HG03442 (cell line): ENCODE results near the gene MYH6.
"Not testable (repeated sequence)": the region's sequence is repeated elsewhere in the genome, so short reads cannot be mapped to it uniquely, and the experiment has no call there.

Source experiments
- ATAC-seq: cut with Tn5 transposase; IDR thresholded peaks from one replicate; pipeline ENCODE4 v1.9.1; 2021; ENCODE audit warnings: mild to moderate bottlenecking, moderate library complexity; ENCODE audit not compliant: unreplicated experiment

Gene MYH6

GRCh38 chr14:23436327-23437132 is 28.5 kb upstream of the MYH6 start:
- no peak for ATAC-seq

DNA sequence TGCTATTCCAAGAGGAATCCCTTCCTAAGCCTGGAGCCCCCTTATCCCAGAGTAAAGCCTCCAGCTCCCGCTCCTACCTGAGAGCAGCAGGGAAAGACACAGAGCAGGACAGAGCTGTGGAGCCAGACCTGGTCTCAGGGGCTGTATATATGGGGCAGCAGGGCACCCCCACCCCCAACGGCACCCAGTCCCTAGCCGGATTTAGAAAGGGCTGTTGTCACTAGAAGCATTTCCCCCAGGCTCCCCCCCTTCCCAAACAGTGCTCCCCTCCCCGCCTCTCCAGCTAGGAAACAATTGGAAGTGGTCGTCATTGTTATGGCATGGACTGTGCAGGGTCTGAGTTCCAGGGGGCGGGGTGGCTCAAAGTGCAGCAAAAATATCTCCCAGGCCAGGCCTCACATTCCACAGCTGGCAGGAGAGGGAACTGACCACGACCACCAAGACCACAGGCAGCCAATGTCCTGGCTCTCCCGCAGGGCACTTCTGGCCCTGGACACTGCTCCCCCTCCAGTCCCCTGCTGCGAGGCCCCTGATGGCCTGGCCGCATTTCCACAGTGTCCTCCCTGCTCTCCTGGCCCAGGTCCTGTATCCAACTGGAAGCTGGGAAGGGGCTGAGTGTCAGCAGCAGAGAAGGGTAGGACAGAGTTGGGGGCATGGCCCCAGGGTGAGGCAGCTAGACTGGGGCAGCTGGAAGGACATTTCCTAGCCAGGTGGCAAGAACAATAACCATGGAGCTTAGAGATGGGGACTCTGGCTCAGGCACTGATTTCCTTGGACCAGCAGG is 27.7 kb upstream of the MYH6 start, which contains the start of gene MYH7:
MYH7 (minus strand) TSS at position 118 of the 784 bp plus-strand sequence. CDS start 1,928 bp downstream, outside the sequence.
- no peak for ATAC-seq

- ATAC-seq = no peak
Observed at GRCh38 chr14:23434488-23435222, 26.6 kb upstream of the MYH6 start.

GRCh38 chr14:23433457-23433856 is 25.4 kb upstream of the MYH6 start:
- no peak for ATAC-seq

DNA sequence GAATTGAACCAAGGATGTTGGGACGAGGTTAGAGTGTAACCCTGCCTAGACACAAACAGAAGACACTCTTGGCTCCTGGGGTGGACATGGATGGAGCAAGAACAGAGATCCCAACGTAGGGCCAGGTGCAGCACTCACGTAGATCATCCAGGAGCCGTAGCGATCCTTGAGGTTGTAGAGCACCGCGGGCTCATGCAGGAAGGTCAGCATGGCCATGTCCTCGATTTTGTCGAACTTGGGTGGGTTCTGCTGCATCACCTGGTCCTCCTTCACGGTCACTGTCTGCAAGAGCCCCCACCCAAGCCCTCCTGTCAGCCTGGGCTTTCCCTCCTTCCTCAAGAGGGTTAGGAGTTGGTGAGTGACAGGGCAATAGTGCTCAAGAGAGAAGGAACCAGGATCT is 24.9 kb upstream of the MYH6 start:
- ATAC-seq = no peak

DNA sequence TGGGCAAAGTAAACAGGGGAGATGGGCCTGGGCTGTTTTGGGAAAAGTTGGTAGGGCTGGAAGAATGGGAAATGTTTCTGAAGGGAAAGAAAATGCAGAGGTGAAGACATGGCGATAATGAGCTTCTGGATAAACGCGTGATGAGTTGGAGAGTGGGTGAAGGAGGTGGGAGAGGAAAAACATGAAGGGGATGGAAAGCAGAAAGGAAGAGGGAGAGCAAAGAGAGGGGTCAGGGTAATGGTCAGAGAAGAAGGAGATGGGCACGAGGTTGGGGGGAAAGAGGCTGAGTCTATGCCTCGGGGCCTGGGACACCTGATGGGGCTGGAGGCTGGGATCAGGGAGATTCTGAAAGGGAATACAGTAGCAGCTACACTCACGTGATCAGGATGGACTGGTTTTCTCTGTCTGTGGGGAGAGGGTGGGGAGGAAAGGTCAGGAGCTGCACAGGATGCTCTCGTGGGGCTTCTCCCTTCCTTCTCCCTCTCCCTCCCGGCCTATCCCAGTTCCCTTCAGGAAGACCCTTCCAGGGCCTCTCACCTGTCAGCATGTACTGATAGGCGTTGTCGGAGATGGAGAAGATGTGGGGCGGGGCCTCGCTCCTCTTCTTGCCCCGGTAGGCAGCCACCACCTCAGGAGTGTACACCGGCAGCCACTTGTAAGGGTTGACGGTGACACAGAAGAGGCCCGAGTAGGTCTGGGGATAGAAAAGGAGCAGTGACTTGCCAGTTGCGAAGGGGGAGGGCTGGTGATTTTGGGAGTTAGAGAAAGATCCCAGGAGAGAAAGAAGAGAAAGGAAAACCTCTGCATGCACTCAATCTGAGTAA is 24.2 kb upstream of the MYH6 start:
- ATAC-seq = no peak

- no peak for ATAC-seq
Observed at GRCh38 chr14:23431486-23431885, 23.4 kb upstream of the MYH6 start.

- no peak for ATAC-seq
Observed at GRCh38 chr14:23430723-23431085, 22.6 kb upstream of the MYH6 start.

- ATAC-seq = no peak
Observed at GRCh38 chr14:23430016-23430722, 22.1 kb upstream of the MYH6 start.

GRCh38 chr14:23428686-23429495 is 20.8 kb upstream of the MYH6 start:
- no peak for ATAC-seq

DNA sequence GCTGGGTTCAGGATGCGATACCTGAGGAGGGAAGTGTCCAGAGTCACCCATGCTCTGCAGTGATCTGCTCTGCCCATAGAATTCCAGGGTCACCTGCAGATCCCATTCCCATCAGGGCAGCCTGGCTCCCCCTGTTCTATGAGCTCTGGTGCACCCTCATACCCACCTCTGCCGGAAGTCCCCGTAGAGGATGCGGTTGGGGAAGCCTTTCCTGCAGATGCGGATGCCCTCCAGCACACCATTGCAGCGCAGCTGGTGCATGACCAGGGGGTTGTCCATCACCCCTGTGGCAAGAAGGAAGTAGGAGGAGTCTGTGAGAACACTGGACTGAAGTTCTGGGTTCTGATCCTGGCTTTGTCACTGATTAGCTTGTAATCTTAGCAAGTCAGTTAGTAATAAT is 17.7 kb upstream of the MYH6 start:
- not testable (repeated sequence) for ATAC-seq

GRCh38 chr14:23425169-23425568 is 17.1 kb upstream of the MYH6 start:
- ATAC-seq = no peak

DNA sequence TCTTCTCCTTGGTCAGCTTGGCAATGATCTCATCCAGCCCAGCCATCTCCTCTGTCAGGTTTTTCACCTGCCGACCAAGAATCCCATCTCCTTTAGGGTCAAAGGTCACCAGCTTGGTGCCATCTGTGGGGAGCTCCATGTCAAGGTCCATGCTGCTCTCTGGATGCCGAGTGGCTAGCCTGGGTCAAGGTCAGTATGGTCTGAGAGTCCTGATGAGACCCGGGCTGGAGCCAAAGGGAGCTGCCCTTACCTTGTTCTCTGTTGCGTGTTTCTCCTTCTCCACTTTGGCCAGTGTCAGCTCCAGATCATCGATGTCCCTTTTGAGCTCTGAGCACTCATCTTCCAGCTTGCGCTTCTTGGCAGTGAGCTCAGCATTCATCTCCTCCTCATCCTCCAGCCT is 15.6 kb upstream of the MYH6 start:
- ATAC-seq = no peak

DNA sequence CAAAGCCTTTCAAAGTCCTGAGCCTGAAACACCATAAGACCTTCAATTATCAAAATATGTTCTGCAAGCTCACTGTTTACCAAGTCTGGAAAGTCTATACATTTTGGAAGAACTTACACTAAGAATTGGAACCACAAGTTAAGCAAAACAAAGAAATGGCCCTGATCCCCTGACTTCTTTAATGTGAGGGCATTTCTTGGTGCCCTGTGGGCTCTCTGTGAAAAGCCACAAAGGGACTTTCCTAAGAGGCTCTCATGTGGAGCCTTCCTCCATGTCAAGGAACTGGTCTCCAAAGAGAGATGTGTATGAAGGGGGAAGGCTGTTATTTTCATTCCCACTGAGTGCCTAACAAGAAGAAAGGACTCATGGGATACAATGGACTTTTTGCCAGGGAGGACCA is 13.5 kb upstream of the MYH6 start:
- no peak for ATAC-seq

GRCh38 chr14:23419646-23420045 is 11.6 kb upstream of the MYH6 start:
- not testable (repeated sequence) for ATAC-seq

GRCh38 chr14:23418021-23418420 is 9.9 kb upstream of the MYH6 start:
- no peak for ATAC-seq

DNA sequence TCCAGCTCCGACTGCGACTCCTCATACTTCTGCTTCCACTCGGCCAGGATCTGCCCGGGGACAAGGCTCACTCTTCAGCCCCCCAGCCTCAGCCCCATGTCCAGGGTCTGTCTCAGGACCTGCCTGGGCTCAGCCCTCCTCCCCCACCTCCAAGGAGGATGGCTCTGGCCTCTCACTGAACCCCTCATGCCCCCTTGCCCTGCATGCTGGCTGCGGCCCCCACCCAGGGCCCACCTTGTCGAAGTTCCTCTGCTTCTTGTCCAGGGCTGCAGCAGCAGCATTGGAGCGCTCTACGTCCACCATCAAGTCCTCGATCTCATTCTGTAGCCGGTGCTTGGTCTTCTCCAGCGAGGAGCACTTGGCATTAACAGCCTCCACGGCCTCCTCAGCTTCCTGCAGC is 9.2 kb upstream of the MYH6 start:
- not testable (repeated sequence) for ATAC-seq

DNA sequence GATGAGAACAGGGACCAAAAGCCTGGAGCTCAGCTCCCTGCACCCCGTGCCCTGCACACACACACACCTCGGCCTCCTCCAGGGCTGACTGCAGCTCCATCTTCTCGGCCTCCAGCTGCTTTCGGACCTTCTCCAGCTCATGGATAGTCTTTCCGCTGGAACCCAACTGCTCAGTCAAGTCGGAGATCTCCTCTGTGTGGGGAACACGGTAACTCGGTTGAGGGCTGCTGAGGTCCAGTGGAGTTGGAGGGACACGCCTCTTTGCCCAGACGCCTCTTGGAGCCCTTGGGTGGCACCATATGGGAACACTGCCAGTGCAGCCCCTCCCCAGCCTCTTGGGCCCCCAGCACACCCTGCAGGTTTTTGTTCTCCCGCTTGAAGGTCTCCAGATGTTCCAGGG is 8.7 kb upstream of the MYH6 start:
- ATAC-seq = no peak
